SJSA1 (cell line): ENCODE results near the gene LCK. TPM values are rescaled to one million over a fixed set of nuclear protein-coding genes. Genes with fewer than 3 reads are reported as not detected.
A peak's percentile ranks its signal among the peaks of the same experiment; 100 is the strongest.

ENCODE experiments used
- DNase-seq, 2 experiments: peaks; one replicate each; pipeline ENCODE4 v3.0.0-alpha.2; 2015 to 2020; ENCODE audit warnings: low spot score in 2 of 2, low read depth in 1 of 2
- H3K27ac ChIP-seq: fragments of 250-450 bp; sonication (Bioruptor Pico); 2 replicates; pipeline ENCODE4 v1.5.1; 2020; ENCODE audit warnings: mild to moderate bottlenecking, moderate library complexity
- H3K27me3 ChIP-seq: fragments of 250-450 bp; sonication (Bioruptor Pico); replicated peaks from 2 replicates; pipeline ENCODE4 v1.5.1; 2020; ENCODE audit warnings: mild to moderate bottlenecking, moderate library complexity
- H3K36me3 ChIP-seq: fragments of 250-450 bp; sonication (Bioruptor Pico); 2 replicates; pipeline ENCODE4 v1.5.1; 2020; ENCODE audit warnings: mild to moderate bottlenecking
- H3K4me1 ChIP-seq: fragments of 250-450 bp; sonication (Bioruptor Pico); replicated peaks from 2 replicates; pipeline ENCODE4 v1.6.1; 2021; ENCODE audit warnings: mild to moderate bottlenecking
- H3K4me3 ChIP-seq: fragments of 250-450 bp; sonication (Bioruptor Pico); 2 replicates; pipeline ENCODE4 v1.5.1; 2020; ENCODE audit warnings: mild to moderate bottlenecking
- H3K9me3 ChIP-seq: fragments of 250-450 bp; sonication (Bioruptor Pico); replicated peaks from 2 replicates; pipeline ENCODE4 v1.5.1; 2020; ENCODE audit warnings: mild to moderate bottlenecking
- total RNA-seq: library from RNA; depleted of rRNA; stranded (reverse); fragments of >200 nt; shearing (Covaris generic); gene quantifications from 2 replicates; pipeline ENCODE4 v1.2.3, GENCODE V29; 2014; rRNA removed

LCK gene
- total RNA-seq, 1 experiment from 2014 or later, result not detected

DNA sequence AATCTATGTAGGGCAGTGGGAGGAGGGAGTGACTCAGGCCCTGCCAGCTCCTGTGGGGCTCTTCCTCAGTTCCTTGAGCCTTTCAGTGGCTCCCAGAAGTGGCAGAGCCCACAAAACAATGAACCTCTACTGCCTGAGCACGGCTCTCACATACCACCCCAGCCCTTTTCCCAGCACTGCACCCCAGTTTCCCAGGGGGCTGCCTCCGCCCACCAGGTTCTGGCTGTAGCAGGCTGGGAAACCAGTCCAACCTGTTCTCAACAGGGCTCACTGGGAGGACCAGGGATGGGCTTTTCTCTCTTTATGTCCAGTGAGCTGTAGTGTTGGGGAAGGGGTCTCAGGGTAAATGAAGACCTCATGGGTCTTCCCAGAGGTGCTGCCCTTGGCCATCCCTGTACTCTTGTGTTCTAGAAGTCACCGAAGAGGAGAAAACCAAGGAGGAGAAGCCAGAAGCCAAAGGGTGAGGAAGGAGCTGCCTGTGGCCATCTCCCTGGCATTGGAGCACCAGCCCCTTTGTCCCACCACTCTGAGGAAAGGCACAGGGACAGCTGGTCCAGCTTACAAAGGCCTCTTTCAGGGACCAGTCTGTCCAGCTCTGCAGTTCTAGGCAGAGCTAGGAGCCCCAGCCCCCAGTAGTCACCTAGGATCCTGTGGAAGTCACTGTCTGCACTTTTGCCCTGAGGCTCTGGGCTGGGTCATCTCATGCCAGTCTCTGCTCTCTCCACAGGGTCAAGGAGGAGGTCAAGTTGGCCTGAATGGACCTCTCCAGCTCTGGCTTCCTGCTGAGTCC is 81.4 kb downstream of the LCK start:
- DNase-seq, result no peak
- no peak overlapping the region for H3K27ac ChIP-seq
- no peaks in the 10 kb centered on the region; the same call in 1 of the 2 replicates for H3K9me3 ChIP-seq
- H3K4me3 ChIP-seq, result no peak overlapping the region
- no peaks in the 10 kb centered on the region for H3K27me3 ChIP-seq
- H3K4me1 ChIP-seq, result peaks cover 20% of the 10 kb centered on the region
- H3K36me3 ChIP-seq, result peaks cover 78% of the 10 kb centered on the region

DNA sequence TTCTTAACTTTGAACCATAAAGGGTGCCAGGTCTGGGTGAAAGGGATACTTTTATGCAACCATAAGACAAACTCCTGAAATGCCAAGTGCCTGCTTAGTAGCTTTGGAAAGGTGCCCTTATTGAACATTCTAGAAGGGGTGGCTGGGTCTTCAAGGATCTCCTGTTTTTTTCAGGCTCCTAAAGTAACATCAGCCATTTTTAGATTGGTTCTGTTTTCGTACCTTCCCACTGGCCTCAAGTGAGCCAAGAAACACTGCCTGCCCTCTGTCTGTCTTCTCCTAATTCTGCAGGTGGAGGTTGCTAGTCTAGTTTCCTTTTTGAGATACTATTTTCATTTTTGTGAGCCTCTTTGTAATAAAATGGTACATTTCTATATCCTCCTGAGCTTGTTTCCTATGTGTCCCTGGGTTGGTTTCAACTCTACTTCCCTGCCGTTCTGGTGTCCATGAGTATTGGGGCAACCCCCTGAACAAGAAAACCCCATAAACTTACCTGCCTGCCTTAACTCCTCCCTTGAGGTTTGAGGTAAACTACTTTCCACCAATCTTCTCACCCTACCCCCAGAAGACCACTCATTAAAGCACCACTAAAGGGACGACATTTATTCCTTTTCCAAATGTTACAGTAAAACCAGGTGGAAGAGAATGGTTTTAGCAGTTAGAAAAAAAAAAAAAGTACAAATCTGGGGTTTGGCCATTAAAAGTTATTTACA is 82.3 kb downstream of the LCK start:
- H3K27ac ChIP-seq, result no peak overlapping the region
- peaks cover 69% of the 10 kb centered on the region for H3K36me3 ChIP-seq
- H3K4me1 ChIP-seq, result peaks cover 29% of the 10 kb centered on the region
- no peaks in the 10 kb centered on the region; the same call in 1 of the 2 replicates for H3K9me3 ChIP-seq
- H3K27me3 ChIP-seq, result no peaks in the 10 kb centered on the region
- H3K4me3 ChIP-seq, result no peak overlapping the region
- DNase-seq, result no peak

DNA sequence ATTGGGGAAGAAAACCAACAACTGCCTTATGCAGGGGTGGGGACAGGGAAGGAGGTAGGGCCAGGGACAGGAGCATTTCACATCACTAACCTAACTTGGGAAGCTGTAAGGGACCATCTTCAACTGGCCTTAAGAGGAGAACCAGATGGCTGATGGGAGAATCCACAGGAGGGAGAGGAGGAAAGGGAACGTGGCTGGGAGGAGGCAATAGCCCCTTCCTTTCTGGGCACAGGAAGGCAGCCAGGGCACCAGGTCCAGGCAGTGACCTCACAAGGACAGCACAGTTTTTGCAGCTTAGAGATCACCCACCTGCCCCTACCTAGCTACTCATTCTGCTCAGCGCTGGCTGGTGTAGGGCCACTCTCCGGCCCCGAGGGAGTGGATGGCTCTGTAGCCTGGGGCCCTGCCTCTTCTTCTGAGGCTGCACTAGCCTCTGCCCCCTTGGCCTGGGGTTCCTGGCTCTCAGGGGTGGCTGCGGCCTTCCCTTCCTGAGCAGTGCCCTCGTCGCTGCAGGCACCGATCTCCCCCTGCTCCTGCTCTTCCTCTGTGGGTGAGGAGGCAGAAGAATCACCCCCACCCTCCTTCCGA is 83.3 kb downstream of the LCK start:
- Histone ChIP-seq H3K4me1 (peaks cover 33% of the 10 kb centered on the region), H3K4me3 (peak overlapping the region; percentile 85), H3K27ac (no peak overlapping the region), H3K36me3 (peaks cover 60% of the 10 kb centered on the region), H3K27me3 (no peaks in the 10 kb centered on the region), H3K9me3 (no peaks in the 10 kb centered on the region)
- no peak for DNase-seq

DNA sequence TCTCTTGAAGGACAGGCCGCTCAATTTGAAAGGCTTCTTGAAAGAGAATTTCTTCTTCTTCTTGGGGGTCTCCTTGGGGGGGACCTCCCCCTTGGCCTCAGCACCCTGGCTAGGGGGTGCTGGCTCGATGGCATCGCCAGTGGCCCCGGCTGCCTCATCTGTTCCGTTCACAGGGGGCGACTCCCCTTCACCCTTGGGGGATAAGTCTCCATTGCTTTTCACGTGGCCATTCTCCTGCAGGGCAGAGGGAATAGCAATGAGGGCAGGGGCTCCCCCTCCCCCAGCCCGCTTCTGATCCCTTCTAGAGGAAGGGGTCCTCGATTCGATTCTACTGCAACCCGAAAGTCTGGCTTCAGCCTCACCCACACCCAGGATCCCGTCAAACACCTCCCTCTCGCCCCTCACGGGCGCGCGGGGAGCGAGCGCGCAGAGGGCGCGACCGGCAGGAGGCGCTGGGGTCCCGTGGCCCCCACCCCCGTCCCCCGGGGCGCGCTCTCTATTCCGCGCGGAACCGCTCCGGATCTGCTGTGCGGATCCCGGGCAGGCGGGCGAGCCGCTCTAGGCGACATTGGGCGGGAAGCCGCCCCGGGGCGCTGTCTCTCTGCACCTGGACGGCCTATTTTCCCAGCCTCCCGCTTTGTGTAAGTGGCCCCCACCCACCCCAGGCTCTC is 83.9 kb downstream of the LCK start:
- peak; percentile 57 to 67 for DNase-seq
- Histone ChIP-seq H3K9me3 (no peaks in the 10 kb centered on the region), H3K27me3 (no peaks in the 10 kb centered on the region), H3K27ac (no peak overlapping the region), H3K4me1 (peaks cover 33% of the 10 kb centered on the region), H3K4me3 (peak overlapping the region; percentile 85), H3K36me3 (peaks cover 53% of the 10 kb centered on the region)

DNA sequence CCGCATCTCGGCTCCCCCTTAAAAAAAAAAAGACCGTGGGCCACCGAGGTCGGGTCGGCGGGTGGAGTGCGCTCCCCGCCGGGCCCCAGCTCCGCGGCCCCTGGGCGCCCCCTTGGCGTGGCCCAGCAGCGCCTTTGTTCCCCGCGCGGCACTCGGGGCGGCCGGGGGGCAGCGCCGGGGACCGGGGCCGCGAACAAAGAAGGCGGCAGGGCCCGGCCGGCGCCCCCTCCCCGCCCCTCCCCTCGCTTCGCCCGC is 84.4 kb downstream of the LCK start:
- peak overlapping the region; percentile 85 for H3K4me3 ChIP-seq
- no peaks in the 10 kb centered on the region for H3K9me3 ChIP-seq
- H3K27ac ChIP-seq, result no peak overlapping the region
- H3K27me3 ChIP-seq, result no peaks in the 10 kb centered on the region
- peaks cover 49% of the 10 kb centered on the region for H3K36me3 ChIP-seq
- no peak for DNase-seq
- peaks cover 33% of the 10 kb centered on the region for H3K4me1 ChIP-seq

Other genes with a start within 250 kb of the LCK start
- gene KHDRBS1, start 237.4 kb upstream of the LCK start, total RNA-seq, result 61.1 and 74.6 TPM in 2 replicates
- 2.9 and 5.8 TPM in 2 replicates for gene TMEM39B, start 178.3 kb upstream of the LCK start, total RNA-seq
- 45.4 and 54.4 TPM in 2 replicates for gene KPNA6, start 143.2 kb upstream of the LCK start, total RNA-seq
- gene TXLNA, start 71.6 kb upstream of the LCK start, total RNA-seq, result 65.4 and 101 TPM in 2 replicates
- 22.1 and 38.9 TPM in 2 replicates for gene CCDC28B, start 50.7 kb upstream of the LCK start, total RNA-seq
- 4.4 and 5.6 TPM in 2 replicates for gene IQCC, start 45.6 kb upstream of the LCK start, total RNA-seq
- not detected in 2 replicates for gene DCDC2B, start 42.2 kb upstream of the LCK start, total RNA-seq
- gene TMEM234, start 28.9 kb upstream of the LCK start, total RNA-seq, result 9.2 and 13.5 TPM in 2 replicates
- 424 and 465 TPM in 2 replicates for gene EIF3I, start 28.9 kb upstream of the LCK start, total RNA-seq
- 0.19 and 0.24 TPM in 2 replicates for gene FAM167B, start 4.0 kb upstream of the LCK start, total RNA-seq
- 144 and 191 TPM in 2 replicates for gene HDAC1, start 40.8 kb downstream of the LCK start, total RNA-seq
- 53.7 and 67.1 TPM in 2 replicates for gene MARCKSL1, start 85.0 kb downstream of the LCK start, total RNA-seq
- 0.28 and 0.74 TPM in 2 replicates for gene FAM229A, start 111.2 kb downstream of the LCK start, total RNA-seq
- not detected in 2 replicates for gene TSSK3, start 111.3 kb downstream of the LCK start, total RNA-seq
- gene BSDC1, start 143.2 kb downstream of the LCK start, total RNA-seq, result 55.5 and 71.1 TPM in 2 replicates
- not detected in 2 replicates for gene ZBTB8B, start 213.8 kb downstream of the LCK start, total RNA-seq